GM12878 (cell line): ENCODE data around the gene CHD9. TPM values are rescaled to one million over a fixed set of nuclear protein-coding genes. Genes with fewer than 3 reads are reported as not detected.

ENCODE experiments used
- ATAC-seq: fragments of 200-7000 bp; cut with Tn5 transposase; 3 replicates; pipeline ENCODE4 v1.9.1; 2020; ENCODE audit warnings: mild to moderate bottlenecking, moderate library complexity
- BruUV-seq: library from RNA; stranded (reverse); fragments of 400-500 nt; replicated peaks from 2 replicates; lab custom pipeline; 2021; lab: Mats Ljungman, UMichigan
- CTCF ChIA-PET: fragments of 300-600 bp; sonication (Branson Sonifier 250); formaldehyde crosslinking; extraction: SDS; loops from one replicate; lab custom pipeline; 2021; ENCODE audit warnings: inconsistent platforms; lab: Yijun Ruan, JAX
- POLR2A ChIA-PET: fragments of 350-600 bp; formaldehyde crosslinking; extraction: SDS; loops from one replicate; lab custom pipeline; 2021; ENCODE audit warnings: inconsistent platforms; lab: Charles Lee
- RAD21 ChIA-PET: fragments of 300-600 bp; sonication (Branson Sonifier 250); formaldehyde crosslinking; loops from one replicate; lab custom pipeline; 2023; ENCODE audit warnings: antibody characterized with exemption; ENCODE audit not compliant: unreplicated experiment; lab: Charles Lee
- SMC1A ChIA-PET: fragments of 300-600 bp; sonication (Branson Sonifier 250); formaldehyde crosslinking; loops from one replicate; lab custom pipeline; 2023; ENCODE audit not compliant: unreplicated experiment, uncharacterized antibody; lab: Charles Lee
- DNase-seq: peaks from one replicate; pipeline ENCODE4 v3.0.0-alpha.2; 2011; ENCODE audit warnings: low read depth, low spot score
- FAIRE-seq: peaks from 3 replicates; lab custom pipeline; 2011; peaks lifted over from hg19 to GRCh38; lab: Jason Lieb, UNC
- H2AFZ ChIP-seq: 2 replicates; pipeline ENCODE4 v1.6.0; 2011; ENCODE audit warnings: low read depth, low read length, control low read depth; ENCODE audit not compliant: control insufficient read depth
- H3K27ac ChIP-seq: 2 replicates; pipeline ENCODE4 v1.5.1; 2011; ENCODE audit warnings: control low read depth; ENCODE audit not compliant: control insufficient read depth, insufficient read depth
- H3K27me3 ChIP-seq, 2 experiments: replicated peaks in 1 of 2; 2 replicates each; pipeline versions ENCODE4 v1.6.0 to v1.6.1; 2011; ENCODE audit warnings: low read length in 1 of 2; ENCODE audit not compliant: control insufficient read depth in 2 of 2, insufficient read depth in 2 of 2
- H3K36me3 ChIP-seq, 2 experiments: 2 replicates each; pipeline ENCODE4 v1.5.1; 2011; ENCODE audit warnings: low read length in 1 of 2; ENCODE audit not compliant: control insufficient read depth in 2 of 2, insufficient read depth in 2 of 2
- H3K4me1 ChIP-seq: 2 replicates; pipeline ENCODE4 v1.6.1; 2011; ENCODE audit warnings: mild to moderate bottlenecking, low read length, moderate library complexity, mixed read lengths; ENCODE audit not compliant: control insufficient read depth, insufficient read depth
- H3K4me2 ChIP-seq: 2 replicates; pipeline ENCODE4 v1.6.0; 2011; ENCODE audit warnings: control low read depth; ENCODE audit not compliant: control insufficient read depth, insufficient read depth
- H3K4me3 ChIP-seq: fragments of 200-600 bp; sonication (generic); 2 replicates; pipeline ENCODE4 v1.5.1; 2016
- H3K79me2 ChIP-seq: 2 replicates; pipeline ENCODE4 v1.6.0; 2011; ENCODE audit warnings: low read length; ENCODE audit not compliant: control insufficient read depth, insufficient read depth
- H3K9ac ChIP-seq: 2 replicates; pipeline ENCODE4 v1.8.0; 2011; ENCODE audit warnings: low read length, control low read depth, mixed read lengths; ENCODE audit not compliant: control insufficient read depth, insufficient read depth
- H3K9me3 ChIP-seq: replicated peaks from 3 replicates; pipeline ENCODE4 v1.5.1; 2011; ENCODE audit warnings: mild to moderate bottlenecking, low read length; ENCODE audit not compliant: control insufficient read depth, insufficient read depth
- H4K20me1 ChIP-seq: 2 replicates; pipeline ENCODE4 v1.6.0; 2011; ENCODE audit not compliant: control insufficient read depth, insufficient read depth
- HDGF ChIP-seq: fragments of 450-650 bp; IDR thresholded peaks from 2 replicates; pipeline ENCODE4 v1.6.1; 2016; ENCODE audit warnings: antibody characterized with exemption
- MLLT1 ChIP-seq: fragments of 450-650 bp; IDR thresholded peaks from 2 replicates; pipeline ENCODE4 v1.6.1; 2016; ENCODE audit warnings: mild to moderate bottlenecking
- NFIC ChIP-seq: IDR thresholded peaks from 2 replicates; pipeline ENCODE4 v1.6.1; 2012; ENCODE audit warnings: low read depth, mild to moderate bottlenecking, inconsistent platforms, low read length, moderate library complexity
- NR2C2 ChIP-seq: IDR thresholded peaks from 2 replicates; pipeline ENCODE4 v1.6.1; 2011; ENCODE audit warnings: borderline replicate concordance, low read depth; ENCODE audit not compliant: control insufficient read depth, insufficient read length
- TARDBP ChIP-seq: IDR thresholded peaks from 2 replicates; pipeline ENCODE4 v1.6.1; 2016; ENCODE audit warnings: borderline replicate concordance
- WGBS: methylation state at CpG from one replicate; pipeline ENCODE4 v1.1.6; 2016; ENCODE audit warnings: low lambda C conversion rate; ENCODE audit not compliant: insufficient replicate concordance, insufficient coverage; ENCODE audit errors: missing lambda C conversion rate; 5-methylcytosine and 5-hydroxymethylcytosine counted together
- in situ Hi-C: fragments of 300-500 bp; cut with MboI; formaldehyde crosslinking; loops from 9 replicates; pipeline ENCODE4 v1.14.3; 2018; ENCODE audit warnings: mixed read lengths
- intact Hi-C: fragments of 100-400 bp; cut with micrococcal nuclease; formaldehyde crosslinking; loops from one replicate; pipeline ENCODE4 v1.14.2; 2022; ENCODE audit not compliant: unreplicated experiment
- polyA plus RNA-seq, 11 experiments: library from polyadenylated mRNA; depleted of rRNA in 4 of 11; unstranded in 6 of 11; stranded (reverse) in 5 of 11; fragments of >200 nt; fragmentation: Nextera tagmentation in 4 of 11; fragmentation: Illumina TruSeq in 1 of 11; extraction: Ambion mirVana in 4 of 11; extraction: Trizol in 1 of 11; gene quantifications; 1 replicate in 1 of 11; 2 replicates in 10 of 11; pipeline versions ENCODE4 v1.2.1 to v1.2.3, GENCODE V29; 2011 to 2016; ENCODE audit warnings: inconsistent platforms in 2 of 11, missing spikeins in 2 of 11, low read depth in 1 of 11
- total RNA-seq, 4 experiments: library from RNA; depleted of rRNA in 3 of 4; stranded (reverse); fragments of >200 nt in 3 of 4; fragmentation: Illumina TruSeq in 1 of 4; extraction: Trizol in 1 of 4; gene quantifications; 2 replicates each; pipeline versions ENCODE4 v1.2.1 to v1.2.3, GENCODE V29; 2013 to 2021

CHD9 gene
- total and polyA plus RNA-seq, 10 of the 15 experiments (the other 5 are each of a cell fraction or from before 2014, with no cell fraction given) = 29.2 to 95.7 (median 54.3) TPM

GRCh38 chr16:53053967-53054669 lies 673 bp upstream of the CHD9 start:
- ChIA-PET SMC1A (interaction anchor here (0.8 to 19.1 kb wide), 16 partner anchors 14 to 230 kb away, joined by 3 to 270 read pairs (median 9); no protein-coding TSS in a partner anchor), CTCF (interaction anchor here (0.7 to 4.9 kb wide), 21 partner anchors 36 to 455 kb away, joined by 3 to 70 read pairs (median 6); no protein-coding TSS in a partner anchor), POLR2A (interaction anchor here (1.2 to 12.5 kb wide), 5 partner anchors 44 to 166 kb away, joined by 4 to 142 read pairs (median 6); no protein-coding TSS in a partner anchor), RAD21 (interaction anchor here (1.0 to 7.4 kb wide), 18 partner anchors 39 to 230 kb away, joined by 3 to 107 read pairs (median 10); no protein-coding TSS in a partner anchor)
- FAIRE-seq = no peak
- WGBS = 42% methylated on average over 13 of the region's 13 CpGs
- Histone ChIP-seq H4K20me1 (no peaks in the 10 kb centered on the region), H3K4me2 (peak overlapping the region; percentile 90), H3K4me3 (peak overlapping the region; percentile 94), H3K27ac (peak overlapping the region; percentile 74), H3K9ac (peak overlapping the region; percentile 68), H3K27me3 (no peaks in the 10 kb centered on the region), H3K4me1 (peaks cover 16% of the 10 kb centered on the region), H3K36me3 (no peaks in the 10 kb centered on the region), H2AFZ (peak overlapping the region; percentile 39), H3K9me3 (no peaks in the 10 kb centered on the region), H3K79me2 (peaks cover 42% of the 10 kb centered on the region)
- peak; percentile 61 for ATAC-seq
- TF ChIP-seq TARDBP (peak; percentile 21; the same call in 1 of the 2 replicates), MLLT1 (peak; percentile 59; the same call in 1 of the 2 replicates), NFIC (peak; percentile 16; the same call in 1 of the 2 replicates), HDGF (0 out of 2 replicates have a peak, but pooled peaks have one; percentile 18), NR2C2 (no peak)
- no peak for DNase-seq
- TSS peak; percentile 57 for BruUV-seq
- intact Hi-C loops = loop anchor here (1.0 to 10.0 kb wide), 2 partner anchors 106 to 231 kb away; no protein-coding TSS in a partner anchor
- in situ Hi-C loops = no loop called here
